ENCODE data around the gene MAMLD1. TPM values are rescaled to one million over a fixed set of nuclear protein-coding genes. Genes with fewer than 3 reads are reported as not detected.

MAMLD1 gene
- total and polyA plus RNA-seq, 11 donors: 1.2 to 3.0 (median 1.4) TPM

DNA sequence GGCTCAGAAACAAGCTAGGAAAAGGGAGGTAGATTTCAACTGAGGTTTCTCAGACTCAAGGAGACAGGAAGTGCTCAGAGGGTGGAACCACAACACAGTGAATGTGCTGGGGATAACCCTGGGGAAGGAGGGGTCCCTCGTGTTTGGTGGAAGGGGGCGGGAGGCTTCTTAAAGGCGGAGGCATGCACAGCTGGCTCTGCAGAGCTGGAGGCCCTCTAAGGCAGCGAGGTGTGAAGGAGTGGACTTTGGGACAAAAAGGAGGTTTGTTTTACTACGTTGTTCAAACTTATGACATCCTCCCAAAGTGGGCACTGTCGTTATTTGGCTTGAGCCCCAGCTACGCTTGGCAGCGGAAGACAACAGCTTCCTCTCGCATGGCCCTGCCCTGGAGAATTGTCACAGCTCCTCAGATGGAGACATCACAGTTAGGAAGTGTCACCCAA is 183.6 kb downstream of the MAMLD1 start:
- intact Hi-C loops (cut with DNase I): loop anchor here in 1 of 10 donors (5.0 kb wide), 1 partner anchor 34 kb away; no protein-coding TSS in a partner anchor
- WGBS, 4 donors: 37 to 51% (median 45%) methylated on average over 9 of the region's 9 CpGs
- TF ChIP-seq, protein P1, sequence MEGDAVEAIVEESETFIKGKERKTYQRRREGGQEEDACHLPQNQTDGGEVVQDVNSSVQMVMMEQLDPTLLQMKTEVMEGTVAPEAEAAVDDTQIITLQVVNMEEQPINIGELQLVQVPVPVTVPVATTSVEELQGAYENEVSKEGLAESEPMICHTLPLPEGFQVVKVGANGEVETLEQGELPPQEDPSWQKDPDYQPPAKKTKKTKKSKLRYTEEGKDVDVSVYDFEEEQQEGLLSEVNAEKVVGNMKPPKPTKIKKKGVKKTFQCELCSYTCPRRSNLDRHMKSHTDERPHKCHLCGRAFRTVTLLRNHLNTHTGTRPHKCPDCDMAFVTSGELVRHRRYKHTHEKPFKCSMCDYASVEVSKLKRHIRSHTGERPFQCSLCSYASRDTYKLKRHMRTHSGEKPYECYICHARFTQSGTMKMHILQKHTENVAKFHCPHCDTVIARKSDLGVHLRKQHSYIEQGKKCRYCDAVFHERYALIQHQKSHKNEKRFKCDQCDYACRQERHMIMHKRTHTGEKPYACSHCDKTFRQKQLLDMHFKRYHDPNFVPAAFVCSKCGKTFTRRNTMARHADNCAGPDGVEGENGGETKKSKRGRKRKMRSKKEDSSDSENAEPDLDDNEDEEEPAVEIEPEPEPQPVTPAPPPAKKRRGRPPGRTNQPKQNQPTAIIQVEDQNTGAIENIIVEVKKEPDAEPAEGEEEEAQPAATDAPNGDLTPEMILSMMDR (IDR thresholded peaks at IDR 0.05): no peak
- TF ChIP-seq POLR2A (IDR thresholded peaks at IDR 0.05): no peak
- Histone ChIP-seq H3K27me3 (no peaks in the 10 kb centered on the region), H3K27ac (peak overlapping the region in 11 of 12 donors; percentile 54 to 88 (median 74)), H3K9me3 (peaks cover 0 to 4% (median 0%) of the 10 kb centered on the region in 12 donors), H3K4me3 (no peak overlapping the region), H3K4me1 (peaks cover 0 to 24% (median 9%) of the 10 kb centered on the region in 12 donors), H3K36me3 (no peaks in the 10 kb centered on the region)
- DNase-seq (peak in 1 of 5 donors; percentile 29), ATAC-seq (peak in 2 of 4 donors; percentile 5 to 25)

DNA sequence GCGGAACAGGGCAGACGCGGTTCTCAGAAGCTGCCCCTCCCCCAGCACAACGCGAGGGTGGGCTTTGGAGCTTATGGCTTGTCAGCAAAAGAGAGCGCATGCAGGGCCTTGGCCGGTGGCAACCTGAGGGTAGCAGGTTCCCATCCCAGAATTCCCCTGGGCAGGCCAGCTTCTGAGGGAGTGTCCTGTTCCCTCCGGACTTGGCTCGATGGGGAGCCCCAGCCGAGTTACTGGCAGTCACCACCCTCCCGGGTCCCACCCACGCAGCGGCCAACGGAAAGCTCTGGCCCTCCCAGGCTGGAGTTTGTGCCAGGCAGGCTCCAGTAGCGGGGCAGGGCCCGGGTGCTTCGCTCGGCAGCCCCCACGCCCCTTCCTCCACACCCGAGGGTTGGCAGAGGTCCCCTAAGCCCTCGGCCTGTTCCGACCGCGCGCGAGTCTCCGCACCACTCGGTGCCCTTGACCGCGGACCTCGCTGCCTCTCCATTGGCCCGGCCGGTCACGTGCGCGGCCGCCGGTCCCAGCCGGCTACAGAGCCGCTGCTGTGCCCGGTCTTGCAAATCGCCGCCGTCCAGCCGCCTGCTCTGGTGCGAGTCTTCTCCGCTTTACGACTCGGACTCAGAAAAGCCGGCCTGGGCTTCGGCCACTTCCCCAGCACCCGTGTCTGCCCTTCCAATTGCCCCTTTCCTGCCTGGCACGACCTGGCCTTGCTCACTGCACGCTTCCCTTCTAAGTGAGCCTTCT is 184.4 kb downstream of the MAMLD1 start:
- Histone ChIP-seq H3K27me3 (no peaks in the 10 kb centered on the region), H3K4me3 (peak overlapping the region in 11 of 12 donors; percentile 3 to 55 (median 44)), H3K4me1 (peaks cover 0 to 24% (median 9%) of the 10 kb centered on the region in 12 donors), H3K9me3 (peaks cover 0 to 4% (median 0%) of the 10 kb centered on the region in 12 donors), H3K27ac (peak overlapping the region; percentile 53 to 88 (median 74)), H3K36me3 (no peaks in the 10 kb centered on the region)
- ATAC-seq (peak; percentile 84 to 95 (median 91)), DNase-seq (peak; percentile 66 to 85 (median 78))
- intact Hi-C loops (cut with DNase I): loop anchor here in 1 of 10 donors (5.0 kb wide), 1 partner anchor 35 kb away; no protein-coding TSS in a partner anchor
- 6 to 44% (median 25%) methylated on average over 17 to 54 of the region's 54 CpGs for WGBS, 4 donors
- peak in 1 of 2 donors; percentile 15 for TF ChIP-seq POLR2A (IDR thresholded peaks at IDR 0.05)
- TF ChIP-seq, protein P1 (IDR thresholded peaks at IDR 0.05): no peak

DNA sequence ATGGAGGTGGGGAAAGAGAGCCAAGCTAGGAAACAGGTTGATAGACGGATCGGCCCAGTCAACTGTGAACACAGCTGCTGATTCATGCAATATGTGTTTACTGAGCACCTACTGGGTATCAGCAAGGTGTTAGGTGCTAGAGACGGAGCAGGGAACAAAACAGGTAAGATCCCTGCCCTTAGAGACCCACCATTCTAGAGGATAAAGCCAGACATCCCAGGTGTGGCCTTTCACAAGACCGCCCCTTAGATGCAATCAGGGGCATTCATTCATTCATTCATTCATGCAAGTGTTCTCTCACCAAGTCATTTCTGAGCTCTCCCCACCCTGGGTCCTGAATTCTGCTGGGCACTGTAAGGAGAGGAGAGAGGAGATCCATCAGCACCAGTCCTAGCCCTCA is 185.1 kb downstream of the MAMLD1 start:
- TF ChIP-seq, protein P1 (IDR thresholded peaks at IDR 0.05): no peak
- TF ChIP-seq POLR2A (IDR thresholded peaks at IDR 0.05): no peak
- peaks cover 0 to 4% (median 0%) of the 10 kb centered on the region in 12 donors for H3K9me3 ChIP-seq
- peaks cover 0 to 24% (median 9%) of the 10 kb centered on the region in 12 donors for H3K4me1 ChIP-seq
- 73 to 90% (median 85%) methylated on average over 4 of the region's 4 CpGs for WGBS, 4 donors
- peak overlapping the region; percentile 53 to 88 (median 74) for H3K27ac ChIP-seq
- no peaks in the 10 kb centered on the region for H3K27me3 ChIP-seq
- ATAC-seq (no peak), DNase-seq (no peak)
- H3K36me3 ChIP-seq: no peaks in the 10 kb centered on the region
- intact Hi-C loops (cut with DNase I): loop anchor here in 1 of 10 donors (5.0 kb wide), 1 partner anchor 36 kb away; no protein-coding TSS in a partner anchor
- H3K4me3 ChIP-seq: peak overlapping the region in 8 of 12 donors; percentile 7 to 54 (median 45)

DNA sequence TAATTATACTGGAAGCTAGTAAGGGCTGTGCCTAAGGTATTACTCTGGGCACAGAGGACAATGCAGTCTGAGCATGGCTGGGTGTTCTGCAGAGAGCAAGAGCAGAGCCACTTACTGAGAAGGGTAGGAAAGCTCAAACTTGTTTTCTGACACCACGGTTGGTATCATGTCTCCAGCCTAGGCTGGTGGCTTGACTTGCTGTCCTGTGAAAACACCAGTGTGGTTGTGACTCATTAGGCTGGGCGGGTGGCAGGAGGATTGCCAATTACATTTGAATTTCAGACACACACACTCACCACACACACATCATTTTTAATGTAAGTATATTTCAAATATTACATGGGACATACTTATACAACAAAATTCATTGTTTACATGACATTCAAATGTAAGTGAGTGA is 185.6 kb downstream of the MAMLD1 start:
- Histone ChIP-seq H3K36me3 (no peaks in the 10 kb centered on the region), H3K4me3 (no peak overlapping the region), H3K9me3 (peaks cover 0 to 4% (median 0%) of the 10 kb centered on the region in 12 donors), H3K27me3 (no peaks in the 10 kb centered on the region), H3K4me1 (peaks cover 0 to 24% (median 9%) of the 10 kb centered on the region in 12 donors), H3K27ac (no peak overlapping the region)
- DNase-seq (no peak), ATAC-seq (no peak)
- intact Hi-C loops (cut with DNase I): loop anchor here in 1 of 10 donors (5.0 kb wide), 1 partner anchor 36 kb away; no protein-coding TSS in a partner anchor
- no peak for TF ChIP-seq POLR2A (IDR thresholded peaks at IDR 0.05)
- TF ChIP-seq, protein P1 (IDR thresholded peaks at IDR 0.05): no peak
- 68 to 90% (median 82%) methylated on average over 2 of the region's 2 CpGs for WGBS, 4 donors
